22Rv1 (cell line): ENCODE measurements around the gene DCXR.

Source experiments
- CTCF ChIP-seq: fragments of 450-650 bp; IDR thresholded peaks from 2 replicates; pipeline ENCODE4 v1.5.1; 2017; ENCODE audit warnings: mild to moderate bottlenecking
- ZFX ChIP-seq: fragments of 450-650 bp; IDR thresholded peaks from 2 replicates; pipeline ENCODE4 v1.6.1; 2017; ENCODE audit warnings: antibody characterized with exemption, borderline replicate concordance

- TF ChIP-seq CTCF (no peak), ZFX (no peak)
These were observed 40.9 kb upstream of the DCXR start for GRCh38 chr17:82078433-82078832.
